NCI-H187 treated with DMSO at 0.1 percent for 48 hours (cell line): ENCODE data around the gene TBATA.
"Not testable (repeated sequence)": the region's sequence is repeated elsewhere in the genome, so short reads cannot be mapped to it uniquely, and the experiment has no call there.

Source experiments
- DNase-seq: peaks from one replicate; lab custom pipeline; 2025; lab: John Stamatoyannopoulos, UW

Gene TBATA

GRCh38 chr10:70778267-70778924, 6.8 kb downstream of the TBATA start:
- no peak for DNase-seq

- DNase-seq: no peak
These were observed 7.9 kb downstream of the TBATA start for GRCh38 chr10:70777063-70777875.

GRCh38 chr10:70776455-70777005, 8.6 kb downstream of the TBATA start:
- DNase-seq: no peak

- no peak for DNase-seq
These were observed 9.3 kb downstream of the TBATA start for GRCh38 chr10:70775679-70776454.

GRCh38 chr10:70774810-70775678, 10.1 kb downstream of the TBATA start:
- no peak for DNase-seq

- no peak for DNase-seq
These were observed 11.0 kb downstream of the TBATA start for GRCh38 chr10:70773965-70774809.

GRCh38 chr10:70773461-70773860, 11.7 kb downstream of the TBATA start:
- no peak for DNase-seq

GRCh38 chr10:70772627-70773026, 12.6 kb downstream of the TBATA start:
- DNase-seq: no peak

- DNase-seq: no peak
These were observed 13.6 kb downstream of the TBATA start for GRCh38 chr10:70771311-70772194.

GRCh38 chr10:70770516-70770915, 14.7 kb downstream of the TBATA start:
- not testable (repeated sequence) for DNase-seq

GRCh38 chr10:70770001-70770400, 15.2 kb downstream of the TBATA start:
- no peak for DNase-seq

GRCh38 chr10:70769121-70769520, 16.1 kb downstream of the TBATA start:
- DNase-seq: no peak

GRCh38 chr10:70768026-70768685, 17.0 kb downstream of the TBATA start:
- DNase-seq: not testable (repeated sequence)

GRCh38 chr10:70765794-70766594, 19.2 kb downstream of the TBATA start:
- no peak for DNase-seq

GRCh38 chr10:70763567-70763966, 21.6 kb downstream of the TBATA start:
- no peak for DNase-seq

- no peak for DNase-seq
These were observed 22.6 kb downstream of the TBATA start for GRCh38 chr10:70762441-70763175.

- no peak for DNase-seq
These were observed 23.3 kb downstream of the TBATA start for GRCh38 chr10:70761727-70762350.
